GM12875 (cell line): ENCODE results near the gene ANKRD65.

ENCODE experiments used
- H3K4me3 ChIP-seq: one replicate; pipeline ENCODE4 v1.5.1; 2011; ENCODE audit warnings: low read depth, low read length, control low read depth
- CTCF ChIP-seq: IDR thresholded peaks from 2 replicates; pipeline ENCODE4 v1.5.1; 2011; ENCODE audit warnings: low read depth, mild to moderate bottlenecking, control low read depth, inconsistent platforms, low read length, moderate library complexity, borderline replicate concordance; ENCODE audit not compliant: insufficient read depth

ANKRD65 gene

DNA sequence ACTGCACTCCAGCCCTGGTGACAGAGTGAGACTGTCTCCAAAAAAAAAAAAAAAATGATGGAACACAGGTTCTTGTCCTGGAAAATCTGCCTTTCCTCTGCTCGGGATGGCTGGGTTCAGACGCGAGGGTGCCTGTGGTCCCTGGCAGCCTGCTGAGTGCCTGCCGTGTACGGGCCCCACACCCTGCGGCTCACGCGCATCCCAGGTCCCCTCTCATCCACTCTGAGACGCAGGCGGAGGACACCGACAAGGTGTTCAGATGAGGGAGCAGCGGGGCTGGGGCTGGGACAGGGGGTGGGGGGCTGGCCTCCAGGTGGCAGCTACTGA is 4.3 kb upstream of the ANKRD65 start:
- no peak overlapping the region for H3K4me3 ChIP-seq
- TF ChIP-seq CTCF, result no peak

GRCh38 chr1:1424707-1425106 is 3.6 kb upstream of the ANKRD65 start:
- no peak overlapping the region for H3K4me3 ChIP-seq
- TF ChIP-seq CTCF, result no peak

DNA sequence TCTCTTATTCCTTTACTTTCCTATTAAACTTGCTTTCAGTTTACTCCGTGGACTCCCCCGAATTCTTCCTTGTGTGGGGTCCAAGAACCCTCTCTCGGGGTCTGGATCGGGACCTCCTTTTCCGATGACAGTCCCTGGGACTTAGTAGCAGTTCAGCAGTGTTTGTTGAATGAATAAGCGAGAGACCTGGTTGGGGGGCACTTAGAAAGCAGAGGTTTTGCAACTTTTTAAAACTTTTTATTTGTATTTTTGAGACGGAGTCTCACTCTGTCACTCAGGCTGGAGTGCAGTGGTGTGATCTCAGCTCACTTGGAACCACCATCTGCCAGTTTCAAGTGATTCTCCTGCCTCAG is 2.1 kb upstream of the ANKRD65 start:
- TF ChIP-seq CTCF, result no peak
- H3K4me3 ChIP-seq, result no peak overlapping the region

DNA sequence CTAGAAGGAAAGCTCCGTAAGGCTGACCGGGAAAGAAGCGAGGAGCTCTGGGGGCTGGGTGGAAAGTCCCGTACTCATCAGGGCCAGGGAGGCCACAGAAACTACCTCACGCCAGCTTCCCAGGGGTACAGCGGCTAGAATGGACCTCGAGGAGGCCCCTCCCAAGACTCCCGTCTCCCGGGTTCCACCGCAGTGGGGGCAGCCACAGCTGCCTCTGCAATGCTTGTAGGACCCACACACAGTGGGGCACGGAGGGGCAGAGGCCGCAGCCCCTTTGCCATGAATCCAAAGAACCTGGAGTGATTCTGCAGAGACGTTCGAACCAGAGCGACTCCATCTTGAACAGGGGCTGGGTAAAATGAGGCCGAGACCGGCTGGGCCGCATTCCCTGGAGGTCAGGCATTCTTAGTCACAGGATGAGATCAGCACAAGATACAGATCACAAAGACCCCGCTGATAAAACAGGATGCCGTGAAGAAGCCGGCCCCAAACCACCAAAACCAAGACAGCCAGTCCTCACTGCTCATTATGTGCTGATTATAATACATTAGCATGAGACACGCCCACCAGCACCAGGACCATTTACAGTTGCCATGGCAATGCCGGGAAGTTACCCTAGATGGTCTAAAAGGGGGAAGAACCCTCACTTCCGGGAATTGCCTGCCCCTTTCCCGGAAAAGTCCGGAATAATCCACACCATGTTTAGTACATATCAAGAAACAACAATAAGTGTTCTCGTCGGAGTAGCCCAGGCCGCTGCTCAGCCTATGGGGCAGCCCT is 1.6 kb upstream of the ANKRD65 start:
- no peak overlapping the region for H3K4me3 ChIP-seq
- TF ChIP-seq CTCF, result no peak

- H3K4me3 ChIP-seq, result no peak overlapping the region
- TF ChIP-seq CTCF, result no peak
These were observed 910 bp upstream of the ANKRD65 start for GRCh38 chr1:1421907-1422464.

DNA sequence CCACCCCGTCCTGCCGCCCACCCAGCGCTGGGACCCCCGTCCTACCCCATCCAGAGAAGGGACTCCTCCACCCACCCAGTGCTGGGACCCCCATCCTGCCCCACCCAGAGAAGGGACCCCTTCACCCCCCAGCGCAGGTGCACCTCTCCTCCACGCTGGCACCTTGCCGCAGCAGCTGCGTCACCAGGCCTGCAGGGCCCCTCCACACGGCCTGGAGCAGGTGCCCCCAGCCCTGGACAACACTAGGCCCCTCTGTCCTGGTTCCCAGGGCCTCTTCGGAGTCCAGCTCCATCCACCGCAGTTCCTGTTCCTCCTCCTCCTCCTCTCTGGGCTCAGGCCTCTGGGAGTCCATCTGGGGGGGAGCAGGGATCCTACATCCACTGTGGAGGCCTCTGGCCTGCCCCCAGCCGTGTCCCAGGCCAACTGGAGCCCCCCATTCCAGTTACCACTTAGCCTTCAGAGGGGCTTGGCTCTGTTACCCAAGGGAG is 378 bp downstream of the ANKRD65 start:
- no peak for TF ChIP-seq CTCF
- H3K4me3 ChIP-seq, result no peak overlapping the region
